DMS53 (cell line): ENCODE data around the gene KRTAP10-5.
"Not testable (repeated sequence)": the region's sequence is repeated elsewhere in the genome, so short reads cannot be mapped to it uniquely, and the experiment has no call there.

Experiments used
- DNase-seq: peaks from one replicate; lab custom pipeline; 2025; lab: John Stamatoyannopoulos, UW

KRTAP10-5 gene

GRCh38 chr21:44571844-44572782, 8.3 kb downstream of the KRTAP10-5 start:
- DNase-seq = no peak

- peak; percentile 34 for DNase-seq
Measured at GRCh38 chr21:44571296-44571695, 9.1 kb downstream of the KRTAP10-5 start.

- no peak for DNase-seq
Measured at GRCh38 chr21:44569861-44570517, 10.4 kb downstream of the KRTAP10-5 start.

- peak; percentile 58 for DNase-seq
Measured at GRCh38 chr21:44568667-44569556, 11.5 kb downstream of the KRTAP10-5 start.

GRCh38 chr21:44568261-44568660, 12.1 kb downstream of the KRTAP10-5 start:
- DNase-seq = no peak

- DNase-seq = no peak
Measured at GRCh38 chr21:44567481-44568171, 12.8 kb downstream of the KRTAP10-5 start.

- DNase-seq = no peak
Measured at GRCh38 chr21:44566403-44566802, 14.0 kb downstream of the KRTAP10-5 start.

GRCh38 chr21:44564886-44565598, 15.4 kb downstream of the KRTAP10-5 start:
- DNase-seq = no peak

- DNase-seq = no peak
Measured at GRCh38 chr21:44564099-44564498, 16.3 kb downstream of the KRTAP10-5 start.

- DNase-seq = no peak
Measured at GRCh38 chr21:44558695-44559094, 21.7 kb downstream of the KRTAP10-5 start, which contains the start of gene KRTAP10-3. TSS of gene KRTAP10-3 (minus strand) at chr21:44558795. CDS start at chr21:44558715, 80 bp downstream.

- not testable (repeated sequence) for DNase-seq
Measured at GRCh38 chr21:44558329-44558675, 22.1 kb downstream of the KRTAP10-5 start.

- no peak for DNase-seq
Measured at GRCh38 chr21:44557491-44558328, 22.7 kb downstream of the KRTAP10-5 start.

GRCh38 chr21:44556879-44557278, 23.5 kb downstream of the KRTAP10-5 start:
- DNase-seq = peak; percentile 46

- no peak for DNase-seq
Measured at GRCh38 chr21:44555200-44555875, 25.1 kb downstream of the KRTAP10-5 start.

GRCh38 chr21:44552681-44553080, 27.7 kb downstream of the KRTAP10-5 start:
- no peak for DNase-seq

GRCh38 chr21:44552136-44552535, 28.3 kb downstream of the KRTAP10-5 start:
- DNase-seq = no peak

- DNase-seq = peak; percentile 60
Measured at GRCh38 chr21:44551340-44551961, 29.0 kb downstream of the KRTAP10-5 start, which contains the start of gene KRTAP10-2. TSS of gene KRTAP10-2 (minus strand) at chr21:44551505. CDS start at chr21:44551458, 47 bp downstream.

- DNase-seq = peak; percentile 64
Measured at GRCh38 chr21:44550807-44551206, 29.6 kb downstream of the KRTAP10-5 start.

GRCh38 chr21:44550285-44550684, 30.1 kb downstream of the KRTAP10-5 start:
- DNase-seq = not testable (repeated sequence)
